ENCODE data around the gene PEX11G. TPM values are rescaled to one million over a fixed set of nuclear protein-coding genes. Genes with fewer than 3 reads are reported as not detected.
"Not testable (repeated sequence)": the region's sequence is repeated elsewhere in the genome, so short reads cannot be mapped to it uniquely, and the experiment has no call there.

Gene PEX11G
- polyA plus RNA-seq, 1 experiment: 3.8 TPM

- no peak overlapping the region for H3K4me3 ChIP-seq (ENCODE audit: low read depth, low read length)
- no peak for DNase-seq (ENCODE audit: low read depth)
- CTCF ChIA-PET: no interaction called here
- POLR2A ChIA-PET: no interaction called here
- TF ChIP-seq, protein P1, sequence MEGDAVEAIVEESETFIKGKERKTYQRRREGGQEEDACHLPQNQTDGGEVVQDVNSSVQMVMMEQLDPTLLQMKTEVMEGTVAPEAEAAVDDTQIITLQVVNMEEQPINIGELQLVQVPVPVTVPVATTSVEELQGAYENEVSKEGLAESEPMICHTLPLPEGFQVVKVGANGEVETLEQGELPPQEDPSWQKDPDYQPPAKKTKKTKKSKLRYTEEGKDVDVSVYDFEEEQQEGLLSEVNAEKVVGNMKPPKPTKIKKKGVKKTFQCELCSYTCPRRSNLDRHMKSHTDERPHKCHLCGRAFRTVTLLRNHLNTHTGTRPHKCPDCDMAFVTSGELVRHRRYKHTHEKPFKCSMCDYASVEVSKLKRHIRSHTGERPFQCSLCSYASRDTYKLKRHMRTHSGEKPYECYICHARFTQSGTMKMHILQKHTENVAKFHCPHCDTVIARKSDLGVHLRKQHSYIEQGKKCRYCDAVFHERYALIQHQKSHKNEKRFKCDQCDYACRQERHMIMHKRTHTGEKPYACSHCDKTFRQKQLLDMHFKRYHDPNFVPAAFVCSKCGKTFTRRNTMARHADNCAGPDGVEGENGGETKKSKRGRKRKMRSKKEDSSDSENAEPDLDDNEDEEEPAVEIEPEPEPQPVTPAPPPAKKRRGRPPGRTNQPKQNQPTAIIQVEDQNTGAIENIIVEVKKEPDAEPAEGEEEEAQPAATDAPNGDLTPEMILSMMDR (IDR thresholded peaks at IDR 0.05; ENCODE audit: insufficient read depth, low read depth, low read length): no peak
- H3K27me3 ChIP-seq (ENCODE audit: control insufficient read depth, insufficient read depth, low read length): no peaks in the 10 kb centered on the region
- peaks cover 25% of the 10 kb centered on the region for H3K36me3 ChIP-seq (ENCODE audit: control insufficient read depth, insufficient read depth, low read length)
Observed at GRCh38 chr19:7450243-7451223, 38.3 kb downstream of the PEX11G start.

DNA sequence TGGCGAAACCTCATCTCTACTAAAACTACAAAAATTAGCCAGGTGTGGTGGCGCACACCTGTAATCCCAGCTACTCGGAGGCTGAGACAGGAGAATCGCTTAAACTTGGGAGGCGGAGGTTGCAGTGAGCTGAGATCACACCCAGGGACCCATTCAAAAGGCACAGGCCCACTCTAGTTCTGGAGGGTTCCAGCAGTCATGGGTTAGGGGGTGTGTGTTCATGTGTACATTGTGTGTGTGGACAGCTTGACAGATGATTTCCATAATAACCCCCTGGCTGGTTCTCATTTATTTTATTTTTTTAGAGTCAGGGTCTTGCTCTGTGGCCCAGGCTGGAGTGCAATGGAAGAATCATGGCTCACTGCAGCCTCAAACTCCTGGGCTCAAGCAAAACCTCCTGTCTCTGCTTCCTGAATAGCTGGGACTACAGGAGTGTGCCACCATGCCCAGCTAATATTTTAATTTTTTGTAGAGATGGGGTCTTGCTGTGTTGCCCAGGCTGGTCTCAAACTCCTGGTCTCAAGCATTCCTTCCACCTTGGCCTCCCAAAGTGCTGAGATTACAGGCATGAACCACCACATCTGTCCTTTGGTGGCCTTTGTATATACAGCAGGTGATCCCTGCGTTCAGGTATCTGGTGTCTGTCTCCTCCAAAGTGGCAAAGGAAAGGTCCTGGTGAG, 39.3 kb downstream of the PEX11G start:
- POLR2A ChIA-PET; DNase-seq (ENCODE audit: low read depth); H3K4me3 ChIP-seq (ENCODE audit: low read depth, low read length); CTCF ChIA-PET; H3K27me3 ChIP-seq (ENCODE audit: control insufficient read depth, insufficient read depth, low read length): not testable (repeated sequence)
- H3K36me3 ChIP-seq (ENCODE audit: control insufficient read depth, insufficient read depth, low read length): peaks cover 23% of the 10 kb centered on the region

GRCh38 chr19:7447648-7448047, 41.2 kb downstream of the PEX11G start:
- TF ChIP-seq, protein P1 (IDR thresholded peaks at IDR 0.05; ENCODE audit: insufficient read depth, low read depth, low read length): no peak
- POLR2A ChIA-PET: no interaction called here
- Histone ChIP-seq H3K4me3 (ENCODE audit: low read depth, low read length) (no peak overlapping the region), H3K36me3 (ENCODE audit: control insufficient read depth, insufficient read depth, low read length) (peaks cover 25% of the 10 kb centered on the region), H3K27me3 (ENCODE audit: control insufficient read depth, insufficient read depth, low read length) (no peaks in the 10 kb centered on the region)
- no peak for DNase-seq (ENCODE audit: low read depth)
- CTCF ChIA-PET: interaction anchor here (1.2 kb wide), 1 partner anchor 94 kb away, joined by 3 read pairs; no protein-coding TSS in a partner anchor

GRCh38 chr19:7445104-7445503, 43.7 kb downstream of the PEX11G start:
- DNase-seq (ENCODE audit: low read depth): no peak
- Histone ChIP-seq H3K27me3 (ENCODE audit: control insufficient read depth, insufficient read depth, low read length) (no peaks in the 10 kb centered on the region), H3K36me3 (ENCODE audit: control insufficient read depth, insufficient read depth, low read length) (peaks cover 28% of the 10 kb centered on the region), H3K4me3 (ENCODE audit: low read depth, low read length) (no peak overlapping the region)
- ChIA-PET POLR2A (no interaction called here), CTCF (no interaction called here)
- TF ChIP-seq, protein P1 (IDR thresholded peaks at IDR 0.05; ENCODE audit: insufficient read depth, low read depth, low read length): no peak

- no peak overlapping the region for H3K4me3 ChIP-seq (ENCODE audit: low read depth, low read length)
- CTCF ChIA-PET: no interaction called here
- no peaks in the 10 kb centered on the region for H3K27me3 ChIP-seq (ENCODE audit: control insufficient read depth, insufficient read depth, low read length)
- TF ChIP-seq, protein P1 (IDR thresholded peaks at IDR 0.05; ENCODE audit: insufficient read depth, low read depth, low read length): no peak
- DNase-seq (ENCODE audit: low read depth): no peak
- POLR2A ChIA-PET: no interaction called here
- H3K36me3 ChIP-seq (ENCODE audit: control insufficient read depth, insufficient read depth, low read length): peaks cover 27% of the 10 kb centered on the region
Observed at GRCh38 chr19:7444042-7444441, 44.8 kb downstream of the PEX11G start.
